CD8-positive, alpha-beta memory T cell (primary cell): ENCODE results near the gene EMX2. TPM values are rescaled to one million over a fixed set of nuclear protein-coding genes. Genes with fewer than 3 reads are reported as not detected.
A peak's percentile ranks its signal among the peaks of the same experiment; 100 is the strongest.

Source experiments
- CTCF ChIA-PET: fragments of 350-600 bp; sonication (Branson Sonifier 250); formaldehyde crosslinking; loops from one replicate; lab custom pipeline; 2021; ENCODE audit warnings: antibody characterized with exemption; lab: Charles Lee
- POLR2A ChIA-PET: fragments of 350-600 bp; sonication (Branson Sonifier 250); formaldehyde crosslinking; loops from one replicate; lab custom pipeline; 2021; ENCODE audit warnings: antibody characterized with exemption; lab: Charles Lee
- DNase-seq, 5 donors: peaks; one replicate each; pipeline versions ENCODE4 v3.0.0 to v3.0.0-alpha.2; 2020 to 2022; ENCODE audit warnings: mixed read lengths in 1 of 5
- H3K27ac ChIP-seq: one replicate; pipeline ENCODE4 v1.7.0; 2013; ENCODE audit warnings: low read depth, mild to moderate bottlenecking, low read length, moderate library complexity
- H3K27me3 ChIP-seq: 2 replicates; pipeline ENCODE4 v1.7.0; 2013; ENCODE audit warnings: low read length, mild to moderate bottlenecking; ENCODE audit not compliant: insufficient read depth, poor library complexity, severe bottlenecking
- H3K36me3 ChIP-seq: 2 replicates; pipeline ENCODE4 v1.7.0; 2013; ENCODE audit warnings: mild to moderate bottlenecking, low read length, moderate library complexity; ENCODE audit not compliant: insufficient read depth
- H3K4me1 ChIP-seq: 2 replicates; pipeline ENCODE4 v1.7.0; 2013; ENCODE audit warnings: mild to moderate bottlenecking, low read length, moderate library complexity; ENCODE audit not compliant: insufficient read depth
- H3K4me3 ChIP-seq: 2 replicates; pipeline ENCODE4 v1.7.0; 2013; ENCODE audit warnings: mild to moderate bottlenecking, low read length
- H3K9me3 ChIP-seq: 2 replicates; pipeline ENCODE4 v1.7.0; 2013; ENCODE audit warnings: mild to moderate bottlenecking, low read length
- H3K27ac Mint-ChIP-seq, 8 donors: one replicate each; pipeline ENCODE4 v1.8.0; 2020 to 2021; ENCODE audit warnings: mixed read lengths in 8 of 8, mild to moderate bottlenecking in 6 of 8, inconsistent platforms in 3 of 8, moderate library complexity in 3 of 8
- H3K27me3 Mint-ChIP-seq, 2 donors: one replicate each; pipeline ENCODE4 v1.8.0; 2020 to 2021; ENCODE audit warnings: mixed read lengths in 2 of 2, mild to moderate bottlenecking in 1 of 2, moderate library complexity in 1 of 2
- H3K36me3 Mint-ChIP-seq, 3 donors: one replicate each; pipeline ENCODE4 v1.8.0; 2020 to 2021; ENCODE audit warnings: mixed read lengths in 3 of 3, inconsistent platforms in 1 of 3, mild to moderate bottlenecking in 1 of 3
- H3K4me1 Mint-ChIP-seq, 3 donors: one replicate each; pipeline ENCODE4 v1.8.0; 2020 to 2021; ENCODE audit warnings: mixed read lengths in 3 of 3, inconsistent platforms in 1 of 3, mild to moderate bottlenecking in 1 of 3
- H3K4me3 Mint-ChIP-seq, 7 donors: one replicate each; pipeline ENCODE4 v1.8.0; 2020 to 2021; ENCODE audit warnings: mixed read lengths in 7 of 7, mild to moderate bottlenecking in 6 of 7, moderate library complexity in 4 of 7, inconsistent platforms in 2 of 7
- H3K9me3 Mint-ChIP-seq, 5 donors: one replicate each; pipeline ENCODE4 v1.8.0; 2020 to 2022; ENCODE audit warnings: mixed read lengths in 5 of 5, mild to moderate bottlenecking in 3 of 5, moderate library complexity in 2 of 5, inconsistent platforms in 1 of 5
- polyA plus RNA-seq: library from polyadenylated mRNA; unstranded; fragments of 300-500 nt; fragmentation: Illumina TruSeq; gene quantifications from one replicate; pipeline ENCODE4 v1.2.3, GENCODE V29; 2021
- total RNA-seq, 2 experiments: library from RNA; stranded (reverse); gene quantifications; one replicate each; pipeline ENCODE4 v1.2.3, GENCODE V29; 2021

Gene EMX2
- total and polyA plus RNA-seq, 3 experiments from 2014 or later, result not detected

DNA sequence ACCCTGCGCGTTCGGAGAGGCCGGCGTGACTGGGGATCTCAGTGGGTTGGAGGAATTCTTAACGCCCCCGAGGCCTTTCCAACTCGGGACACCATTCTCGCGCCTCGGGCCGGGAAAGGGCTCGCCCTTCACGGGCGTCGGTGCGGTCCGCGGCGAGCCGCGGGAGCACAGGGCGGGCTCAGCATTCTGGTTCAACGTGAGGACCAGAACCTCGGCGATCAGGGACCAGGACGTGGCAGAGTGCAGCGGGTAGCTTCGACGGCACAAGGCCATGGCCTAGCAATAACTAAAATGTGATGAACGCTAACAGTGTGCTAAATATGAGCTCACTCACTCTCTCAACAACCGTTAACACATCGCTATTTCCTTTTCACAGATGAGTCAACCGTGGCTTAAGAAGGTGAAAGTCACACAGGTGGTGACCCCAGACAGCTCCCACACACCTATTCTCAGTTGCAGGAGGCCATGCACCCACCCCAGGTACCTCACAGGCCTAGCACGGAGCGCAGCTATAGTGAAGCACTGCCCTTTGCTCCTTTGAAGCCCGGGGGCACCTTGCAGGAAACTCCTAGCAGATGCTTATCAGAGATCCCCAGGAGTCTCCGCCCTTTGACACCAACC, 4.5 kb upstream of the EMX2 start:
- H3K36me3 ChIP-seq, result no peaks in the 10 kb centered on the region
- no peak overlapping the region for H3K4me3 ChIP-seq
- no peak for DNase-seq
- no peak overlapping the region for H3K27ac ChIP-seq
- Mint-ChIP-seq H3K4me3 (no peak overlapping the region), H3K27ac (no peak overlapping the region), H3K4me1 (peaks cover 6 to 18% (median 8%) of the 10 kb centered on the region in 3 donors), H3K9me3 (no peaks in the 10 kb centered on the region), H3K27me3 (peaks cover 61 to 72% of the 10 kb centered on the region in 2 donors), H3K36me3 (no peaks in the 10 kb centered on the region)
- H3K9me3 ChIP-seq, result no peaks in the 10 kb centered on the region
- H3K4me1 ChIP-seq, result no peaks in the 10 kb centered on the region
- CTCF ChIA-PET, result interaction anchor here (1.4 kb wide), 1 partner anchor 703 kb away, joined by 3 read pairs; no protein-coding TSS in a partner anchor
- H3K27me3 ChIP-seq, result peaks cover 29% of the 10 kb centered on the region
- POLR2A ChIA-PET, result no interaction called here

DNA sequence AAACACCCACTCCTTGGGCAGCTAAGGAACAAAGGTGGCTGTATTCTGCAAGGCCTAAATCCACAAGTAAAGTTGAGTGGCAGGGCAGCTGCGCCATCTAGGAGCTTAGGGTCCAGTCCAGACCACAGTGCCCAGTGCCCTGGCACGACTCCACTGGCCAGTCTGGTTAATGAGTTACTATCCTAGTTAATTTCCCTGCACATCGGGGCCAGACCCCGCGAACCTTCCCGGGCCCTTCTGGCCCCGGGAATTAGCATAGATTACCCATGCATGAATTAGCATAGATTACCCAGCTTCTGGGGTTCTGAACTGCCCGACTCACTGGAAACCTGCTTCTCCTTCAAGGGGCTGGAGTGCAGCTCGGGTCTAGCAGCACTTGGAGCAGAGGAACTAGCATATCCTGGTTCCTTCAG, 3.2 kb upstream of the EMX2 start:
- POLR2A ChIA-PET, result no interaction called here
- H3K27ac Mint-ChIP-seq, result peak overlapping the region in 1 of 8 donors; percentile 39
- Histone ChIP-seq H3K27ac (no peak overlapping the region), H3K36me3 (no peaks in the 10 kb centered on the region), H3K4me3 (no peak overlapping the region), H3K27me3 (peaks cover 22% of the 10 kb centered on the region), H3K4me1 (peaks cover under 1% of the 10 kb centered on the region), H3K9me3 (no peaks in the 10 kb centered on the region)
- no peak overlapping the region for H3K4me3 Mint-ChIP-seq
- H3K4me1 Mint-ChIP-seq, result peaks cover 8 to 16% (median 12%) of the 10 kb centered on the region in 3 donors
- H3K36me3 Mint-ChIP-seq, result no peaks in the 10 kb centered on the region
- peaks cover 57 to 68% of the 10 kb centered on the region in 2 donors for H3K27me3 Mint-ChIP-seq
- CTCF ChIA-PET, result interaction anchor here (1.4 kb wide), 1 partner anchor 701 kb away, joined by 3 read pairs; no protein-coding TSS in a partner anchor
- no peaks in the 10 kb centered on the region for H3K9me3 Mint-ChIP-seq
- DNase-seq, result no peak

DNA sequence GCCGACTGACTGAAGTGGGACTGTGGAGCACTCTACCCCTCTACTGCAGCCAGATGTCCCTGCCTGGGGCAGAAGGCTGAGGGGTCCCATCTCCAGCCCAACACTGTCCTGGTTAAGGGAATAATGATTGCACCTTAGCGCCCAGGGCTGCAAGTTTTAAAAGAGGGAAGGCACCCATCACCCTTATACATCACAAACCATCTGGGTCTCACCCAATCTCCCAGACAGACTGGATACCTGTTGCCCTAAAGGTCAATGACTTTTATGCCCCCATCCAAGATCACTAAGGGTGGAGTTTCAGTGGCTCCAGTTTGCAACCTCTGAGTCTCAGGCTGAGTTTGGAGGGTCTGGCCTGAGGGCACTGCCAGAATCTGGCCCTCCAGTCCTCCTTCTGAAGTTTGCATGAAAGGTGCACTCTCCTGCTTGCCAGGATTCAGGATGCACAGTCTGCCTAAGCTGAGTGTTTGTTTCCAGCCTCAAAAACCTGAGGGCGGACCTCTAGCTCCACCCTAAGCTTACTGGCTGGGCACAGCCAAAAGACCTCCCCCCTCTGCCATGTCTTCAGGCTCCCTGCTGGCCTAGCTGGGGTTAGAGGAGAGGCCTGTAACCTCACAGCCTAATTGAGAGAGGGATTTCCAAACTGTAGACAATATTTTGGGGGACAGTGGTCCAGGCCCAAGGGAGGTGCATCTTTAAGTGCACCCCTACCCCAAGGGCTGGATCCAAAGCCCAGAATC, 2.5 kb upstream of the EMX2 start:
- H3K4me1 Mint-ChIP-seq, result peaks cover 9 to 21% (median 17%) of the 10 kb centered on the region in 3 donors
- POLR2A ChIA-PET, result no interaction called here
- peak overlapping the region in 1 of 7 donors; percentile 4 for H3K4me3 Mint-ChIP-seq
- H3K27me3 ChIP-seq, result peaks cover 26% of the 10 kb centered on the region
- H3K4me3 ChIP-seq, result no peak overlapping the region
- H3K27ac ChIP-seq, result no peak overlapping the region
- H3K9me3 Mint-ChIP-seq, result no peaks in the 10 kb centered on the region
- DNase-seq, result no peak
- peaks cover 4% of the 10 kb centered on the region for H3K4me1 ChIP-seq
- no peak overlapping the region for H3K27ac Mint-ChIP-seq
- H3K9me3 ChIP-seq, result no peaks in the 10 kb centered on the region
- peaks cover 63 to 72% of the 10 kb centered on the region in 2 donors for H3K27me3 Mint-ChIP-seq
- CTCF ChIA-PET, result no interaction called here
- H3K36me3 Mint-ChIP-seq, result no peaks in the 10 kb centered on the region
- H3K36me3 ChIP-seq, result no peaks in the 10 kb centered on the region

DNA sequence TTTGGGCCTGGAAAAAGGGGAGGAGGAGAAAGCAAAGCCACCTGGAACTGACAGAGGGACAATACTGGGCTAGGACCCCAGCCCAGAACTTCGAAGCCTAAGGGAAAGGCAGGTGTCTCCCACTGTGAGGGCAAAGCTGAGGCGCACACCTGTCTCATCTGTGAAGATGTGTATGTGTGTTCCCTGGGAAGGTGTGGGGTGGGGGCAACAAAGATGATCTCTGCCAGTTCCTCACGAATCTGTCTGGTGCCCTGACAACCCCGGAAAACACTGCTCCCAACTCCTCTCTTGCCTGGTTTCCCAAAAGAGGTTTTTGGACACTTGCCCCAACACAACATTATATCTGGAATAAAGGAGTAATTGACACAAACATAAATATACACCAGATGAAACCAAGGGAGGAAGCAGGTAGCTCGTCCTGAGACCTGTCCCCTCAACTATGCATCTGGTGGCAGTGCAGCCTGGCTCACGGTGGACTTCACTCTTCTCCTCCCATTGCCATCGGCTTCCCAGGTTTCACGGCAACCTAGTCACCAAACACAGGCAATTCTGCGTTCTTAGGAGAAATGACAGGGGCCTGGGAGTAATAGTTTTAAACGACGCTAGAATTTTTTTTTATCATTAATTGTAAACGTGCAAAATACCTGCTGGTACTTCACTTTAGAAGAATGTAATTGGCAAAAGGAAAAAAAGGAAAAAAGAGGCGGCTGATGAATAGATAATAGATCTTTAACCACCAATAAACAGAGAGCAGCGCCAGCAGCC, 1.7 kb upstream of the EMX2 start:
- peaks cover 26% of the 10 kb centered on the region for H3K27me3 ChIP-seq
- peak overlapping the region in 1 of 7 donors; percentile 4 for H3K4me3 Mint-ChIP-seq
- H3K27ac Mint-ChIP-seq, result no peak overlapping the region

DNA sequence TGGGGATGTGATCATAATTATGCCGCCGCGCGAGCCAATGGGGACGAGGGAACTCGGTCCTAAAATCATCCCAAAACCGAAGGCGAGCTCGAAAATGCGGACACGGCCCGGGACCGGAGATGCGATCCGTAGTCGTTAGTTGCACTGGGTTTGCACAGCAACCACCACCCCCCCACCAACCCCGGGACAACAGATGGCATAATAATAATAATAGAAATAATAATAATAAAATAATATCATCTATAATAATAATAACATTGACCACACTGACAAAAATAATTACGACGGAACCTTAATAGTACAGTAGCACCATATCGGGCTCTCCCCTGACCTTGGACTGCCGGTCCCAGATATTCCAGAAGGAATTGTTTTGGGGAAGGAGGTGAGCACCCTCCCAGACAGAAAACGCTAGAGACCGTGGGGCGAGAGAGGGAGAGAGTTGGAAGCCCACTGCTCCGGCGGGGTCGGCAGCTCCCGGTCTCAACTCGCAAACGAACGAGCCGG, 1.1 kb upstream of the EMX2 start:
- peak overlapping the region in 1 of 8 donors; percentile 56 for H3K27ac Mint-ChIP-seq
- H3K4me3 ChIP-seq, result no peak overlapping the region
- H3K27me3 ChIP-seq, result peaks cover 32% of the 10 kb centered on the region

More for the DNA sequence above, 1.7 kb upstream of the EMX2 start:
- no peaks in the 10 kb centered on the region for H3K9me3 ChIP-seq
- H3K9me3 Mint-ChIP-seq, result peaks cover 0 to under 1% (median 0%) of the 10 kb centered on the region in 5 donors
- H3K36me3 Mint-ChIP-seq, result no peaks in the 10 kb centered on the region
- ChIA-PET CTCF (no interaction called here), POLR2A (no interaction called here)
- no peak overlapping the region for H3K4me3 ChIP-seq
- peaks cover 9 to 22% (median 17%) of the 10 kb centered on the region in 3 donors for H3K4me1 Mint-ChIP-seq
- peaks cover 65 to 74% of the 10 kb centered on the region in 2 donors for H3K27me3 Mint-ChIP-seq
- H3K4me1 ChIP-seq, result peaks cover 4% of the 10 kb centered on the region
- H3K36me3 ChIP-seq, result no peaks in the 10 kb centered on the region
- H3K27ac ChIP-seq, result no peak overlapping the region
- no peak for DNase-seq

DNA sequence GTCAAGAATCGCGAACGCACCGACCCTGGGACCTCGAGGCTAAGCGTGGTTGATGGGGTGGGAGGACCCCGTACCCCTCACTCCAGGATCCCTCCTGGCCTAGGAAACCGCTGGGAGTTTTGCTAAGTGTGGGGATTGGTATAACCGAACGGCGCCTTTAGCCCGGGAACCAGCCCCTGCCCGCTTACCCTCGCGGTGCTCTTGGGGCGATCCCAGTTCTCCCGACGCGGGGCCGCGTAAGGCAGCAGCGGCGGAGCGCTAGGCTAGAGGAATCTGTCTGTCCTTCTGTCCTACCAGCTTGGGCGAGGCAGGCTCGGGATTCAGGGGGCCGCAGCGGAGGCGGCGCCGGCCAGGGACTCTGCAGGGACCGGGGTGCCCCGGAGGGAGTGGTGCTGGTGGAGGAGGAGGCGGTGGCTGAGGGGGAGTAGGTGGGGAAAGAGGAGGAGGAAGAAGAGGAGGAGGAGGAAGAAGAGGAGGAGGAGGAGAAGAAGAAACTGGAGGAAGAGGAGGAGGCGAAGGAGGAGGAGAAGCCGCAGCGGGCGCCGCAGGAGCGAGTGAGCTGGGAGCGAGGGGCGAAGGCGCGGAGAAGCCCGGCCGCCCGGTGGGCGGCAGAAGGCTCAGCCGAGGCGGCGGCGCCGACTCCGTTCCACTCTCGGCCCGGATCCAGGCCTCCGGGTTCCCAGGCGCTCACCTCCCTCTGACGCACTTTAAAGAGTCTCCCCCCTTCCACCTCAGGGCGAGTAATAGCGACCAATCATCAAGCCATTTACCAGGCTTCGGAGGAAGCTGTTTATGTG, 439 bp upstream of the EMX2 start:
- H3K4me1 ChIP-seq, result peaks cover 4% of the 10 kb centered on the region
- Mint-ChIP-seq H3K9me3 (peaks cover 0 to 3% (median 0%) of the 10 kb centered on the region in 5 donors), H3K27ac (no peak overlapping the region), H3K4me3 (peak overlapping the region in 5 of 7 donors; percentile 19 to 51 (median 23)), H3K36me3 (no peaks in the 10 kb centered on the region), H3K27me3 (peaks cover 66 to 68% of the 10 kb centered on the region in 2 donors), H3K4me1 (peaks cover 7 to 29% (median 21%) of the 10 kb centered on the region in 3 donors)
- ChIA-PET POLR2A (no interaction called here), CTCF (no interaction called here)
- no peaks in the 10 kb centered on the region for H3K9me3 ChIP-seq
- H3K27me3 ChIP-seq, result peaks cover 36% of the 10 kb centered on the region
- no peaks in the 10 kb centered on the region for H3K36me3 ChIP-seq
- DNase-seq, result no peak
- no peak overlapping the region for H3K27ac ChIP-seq
- no peak overlapping the region for H3K4me3 ChIP-seq

More for the DNA sequence above, 1.1 kb upstream of the EMX2 start:
- H3K4me1 Mint-ChIP-seq, result peaks cover 9 to 26% (median 21%) of the 10 kb centered on the region in 3 donors
- Histone ChIP-seq H3K9me3 (no peaks in the 10 kb centered on the region), H3K36me3 (no peaks in the 10 kb centered on the region), H3K27ac (no peak overlapping the region), H3K4me1 (peaks cover 4% of the 10 kb centered on the region)
- POLR2A ChIA-PET, result no interaction called here
- DNase-seq, result no peak
- H3K9me3 Mint-ChIP-seq, result peaks cover 0 to 3% (median 0%) of the 10 kb centered on the region in 5 donors
- CTCF ChIA-PET, result no interaction called here
- no peaks in the 10 kb centered on the region for H3K36me3 Mint-ChIP-seq
- peak overlapping the region in 4 of 7 donors; percentile 27 to 70 (median 52) for H3K4me3 Mint-ChIP-seq
- H3K27me3 Mint-ChIP-seq, result peaks cover 66 to 73% of the 10 kb centered on the region in 2 donors

DNA sequence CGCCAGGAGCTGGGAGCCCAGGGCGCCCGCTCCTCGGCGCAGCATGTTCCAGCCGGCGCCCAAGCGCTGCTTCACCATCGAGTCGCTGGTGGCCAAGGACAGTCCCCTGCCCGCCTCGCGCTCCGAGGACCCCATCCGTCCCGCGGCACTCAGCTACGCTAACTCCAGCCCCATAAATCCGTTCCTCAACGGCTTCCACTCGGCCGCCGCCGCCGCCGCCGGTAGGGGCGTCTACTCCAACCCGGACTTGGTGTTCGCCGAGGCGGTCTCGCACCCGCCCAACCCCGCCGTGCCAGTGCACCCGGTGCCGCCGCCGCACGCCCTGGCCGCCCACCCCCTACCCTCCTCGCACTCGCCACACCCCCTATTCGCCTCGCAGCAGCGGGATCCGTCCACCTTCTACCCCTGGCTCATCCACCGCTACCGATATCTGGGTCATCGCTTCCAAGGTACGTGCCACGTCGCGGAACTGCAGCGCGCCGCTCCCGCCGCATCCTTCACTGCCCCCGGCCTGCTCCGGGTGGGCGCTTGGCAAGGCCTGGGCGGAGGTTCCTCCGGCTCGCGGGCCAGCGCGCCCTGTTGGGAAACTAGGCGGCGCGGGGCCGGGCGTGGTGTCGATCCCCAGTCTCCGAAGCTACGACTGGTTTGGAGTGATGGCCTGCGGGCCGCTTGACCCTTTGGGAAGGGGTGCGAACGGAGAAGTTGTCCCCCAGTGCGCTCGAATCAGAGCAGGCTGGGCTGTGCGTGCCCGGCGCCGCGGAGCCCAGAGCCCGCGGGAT, 868 bp downstream of the EMX2 start:
- H3K9me3 Mint-ChIP-seq, result peaks cover 0 to 3% (median 0%) of the 10 kb centered on the region in 5 donors
- no peak overlapping the region for H3K4me3 ChIP-seq
- DNase-seq, result no peak
- ChIA-PET CTCF (no interaction called here), POLR2A (interaction anchor here (0.6 kb wide), 1 partner anchor 1179 kb away, joined by 3 read pairs; no protein-coding TSS in a partner anchor)
- H3K4me1 Mint-ChIP-seq, result peaks cover 13 to 39% (median 27%) of the 10 kb centered on the region in 3 donors
- no peaks in the 10 kb centered on the region for H3K36me3 Mint-ChIP-seq
- H3K36me3 ChIP-seq, result no peaks in the 10 kb centered on the region
- H3K27ac Mint-ChIP-seq, result no peak overlapping the region
- H3K9me3 ChIP-seq, result no peaks in the 10 kb centered on the region
- peaks cover 41% of the 10 kb centered on the region for H3K27me3 ChIP-seq
- H3K4me3 Mint-ChIP-seq, result no peak overlapping the region
- no peak overlapping the region for H3K27ac ChIP-seq
- H3K4me1 ChIP-seq, result peaks cover 4% of the 10 kb centered on the region
- peaks cover 72 to 74% of the 10 kb centered on the region in 2 donors for H3K27me3 Mint-ChIP-seq
